ENCODE data around the gene NLGN1.

Gene NLGN1

DNA sequence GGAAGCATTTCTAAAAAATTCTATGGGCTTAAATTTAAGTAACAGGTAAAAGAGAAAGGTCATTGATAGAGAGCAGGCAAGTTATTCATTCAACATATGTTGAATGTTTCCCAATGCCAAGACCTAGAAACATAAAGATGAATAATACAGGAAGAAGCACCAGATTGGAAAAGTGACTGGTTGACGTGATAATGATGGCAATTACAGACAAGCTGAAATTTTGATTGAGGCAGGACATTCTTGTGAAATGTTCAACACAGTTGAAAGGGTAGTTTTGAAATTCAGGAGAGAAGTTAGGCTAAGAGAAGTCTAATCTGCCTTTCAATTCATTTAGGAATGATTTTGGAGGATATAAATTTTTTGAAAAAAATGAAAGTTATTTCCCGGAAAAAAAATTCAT lies 925.2 kb downstream of the NLGN1 start:
- no peak for DNase-seq

DNA sequence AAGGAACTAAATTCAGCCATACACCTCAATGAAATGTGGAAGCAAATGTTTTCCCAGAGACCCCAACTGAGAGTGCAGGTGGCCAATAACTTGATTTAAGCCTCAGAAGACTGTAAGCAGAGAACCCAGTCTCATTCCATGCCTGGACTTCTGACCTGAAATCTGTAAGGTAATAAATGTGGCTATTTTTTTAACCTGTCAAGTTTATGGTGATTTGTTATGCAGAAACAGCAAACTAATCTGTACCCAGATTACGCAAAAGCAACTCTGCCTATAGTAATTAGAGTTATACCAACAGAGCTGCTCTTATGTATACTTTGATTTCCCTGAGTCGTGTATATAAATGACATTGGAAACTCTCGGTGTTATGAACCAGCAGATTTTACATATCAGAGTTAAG lies 927.6 kb downstream of the NLGN1 start:
- DNase-seq, result no peak

DNA sequence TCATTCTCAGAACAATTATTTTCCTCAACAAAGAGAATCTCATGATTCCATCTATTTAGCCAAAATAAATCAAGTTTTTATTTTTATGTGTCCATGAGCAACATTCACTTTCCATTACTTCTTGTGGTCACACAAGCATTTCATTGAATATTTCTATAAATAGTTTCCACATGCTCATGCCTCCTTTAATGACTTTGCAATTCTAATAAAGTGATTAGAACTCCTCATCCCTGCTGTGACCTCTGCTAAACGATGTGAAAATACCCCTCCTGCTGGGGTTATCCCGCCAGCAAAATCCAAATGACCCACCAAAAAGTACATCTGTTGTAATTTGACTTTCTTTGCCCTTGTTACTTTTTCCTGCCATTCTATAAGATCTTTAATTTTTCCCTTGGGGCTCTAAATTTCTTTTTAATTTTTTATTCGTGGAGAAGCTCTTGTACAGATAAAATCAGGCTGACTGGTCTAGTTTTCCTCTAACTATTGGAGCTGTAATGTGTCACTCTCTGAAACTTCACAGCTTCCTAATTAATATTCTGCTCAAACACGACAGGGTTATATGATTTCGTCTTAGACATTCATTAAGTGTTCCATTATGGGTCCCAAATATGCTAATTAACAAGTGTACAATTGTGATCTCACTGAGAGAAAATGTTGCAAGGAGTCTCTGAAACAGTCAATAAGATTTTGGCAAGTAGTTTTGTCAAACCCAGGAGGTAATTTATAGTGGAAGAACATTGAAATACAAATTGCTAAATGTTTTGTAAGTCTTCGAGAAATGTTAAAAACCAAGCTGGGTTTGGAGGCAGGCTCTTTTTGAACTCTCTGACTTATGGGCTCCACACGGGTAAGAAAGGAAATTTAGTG lies 928.5 kb downstream of the NLGN1 start:
- DNase-seq, result no peak

DNA sequence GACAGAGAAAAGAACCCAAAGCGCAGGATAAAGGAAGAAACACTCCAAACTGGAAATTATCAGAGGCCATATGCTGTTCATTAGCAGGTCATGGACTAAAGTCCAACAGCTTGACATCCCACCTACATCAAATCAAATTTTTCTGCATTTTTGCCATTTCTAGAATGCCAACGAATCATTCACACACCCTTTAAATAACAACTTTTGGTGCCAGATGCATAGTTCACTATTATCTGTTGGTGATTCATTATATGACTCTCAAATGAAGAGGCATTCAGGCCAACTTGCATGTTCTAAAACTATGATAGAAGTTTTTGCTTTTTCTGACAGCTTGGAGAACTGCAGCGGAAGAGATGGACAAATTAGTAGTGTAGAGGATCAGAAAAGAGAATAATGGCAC lies 931.8 kb downstream of the NLGN1 start:
- no peak for DNase-seq

DNA sequence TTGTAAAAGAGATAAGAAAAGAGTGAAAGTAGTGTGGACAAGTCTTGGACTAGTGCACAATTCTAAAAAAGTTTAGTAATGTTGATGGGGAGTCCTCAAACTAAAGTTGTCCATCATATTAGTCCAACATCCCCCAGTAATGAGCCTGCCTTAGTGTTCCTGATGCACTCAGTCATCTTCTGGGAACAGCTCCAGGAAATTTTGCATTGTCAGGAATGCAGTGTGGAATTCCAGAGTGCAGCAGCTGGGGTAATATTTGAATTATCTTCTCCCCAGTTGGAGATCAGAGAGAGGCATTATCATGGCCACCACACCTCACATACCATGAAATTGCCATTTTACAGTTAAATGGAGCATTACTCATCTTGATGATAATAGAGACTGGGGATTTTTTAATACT lies 932.8 kb downstream of the NLGN1 start:
- DNase-seq, result peak; percentile 5

DNA sequence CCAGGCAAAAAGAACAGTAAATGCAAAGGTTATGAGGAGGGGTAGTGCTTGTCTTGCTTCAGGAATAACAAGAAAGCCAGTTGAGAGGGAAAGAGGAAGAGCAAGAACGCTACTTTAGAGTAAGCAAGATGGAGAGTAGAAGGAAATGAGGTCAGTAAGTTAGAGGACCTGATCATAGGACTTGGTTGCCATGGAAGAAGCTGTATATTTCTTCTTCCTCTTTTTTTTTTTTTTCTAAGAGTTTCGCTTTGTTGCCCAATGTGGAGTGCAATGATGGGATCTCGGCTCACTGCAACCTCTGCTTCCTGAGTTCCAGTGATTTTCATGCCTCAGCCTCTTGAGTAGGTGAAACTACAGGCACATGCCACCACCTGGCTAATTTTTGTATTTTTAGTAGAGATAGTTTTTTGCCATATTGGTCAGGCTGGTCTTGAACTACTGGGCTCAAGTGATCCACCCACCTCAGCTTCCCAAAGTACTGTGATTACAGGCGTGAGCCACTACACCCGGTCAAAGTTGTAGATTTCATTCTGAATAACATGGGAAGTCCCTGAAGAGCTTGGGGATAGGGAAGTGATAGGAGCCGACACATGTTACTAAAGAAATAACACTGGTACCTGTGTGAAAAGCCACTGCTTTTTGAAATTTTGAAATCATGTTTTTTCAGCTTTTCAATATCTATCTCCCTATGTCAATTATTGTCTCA lies 933.7 kb downstream of the NLGN1 start:
- no peak for DNase-seq

DNA sequence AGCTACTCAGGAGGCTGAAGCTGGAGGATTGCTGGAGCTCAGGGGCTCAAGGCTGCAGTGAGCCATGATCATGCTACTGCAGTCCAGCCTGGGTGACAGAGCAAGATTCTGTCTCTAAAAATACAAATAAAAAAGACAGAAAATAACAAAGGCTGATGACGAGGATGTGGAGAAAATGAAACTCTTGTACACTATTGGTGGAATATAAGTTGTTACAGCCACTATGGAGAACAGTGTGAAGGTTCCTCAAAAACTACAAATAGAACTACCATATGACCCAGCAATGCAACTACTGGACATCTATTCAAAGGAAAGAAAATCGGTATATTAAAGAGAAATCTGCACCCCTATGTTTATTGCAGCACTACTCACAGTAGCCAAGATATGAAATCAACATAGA lies 934.8 kb downstream of the NLGN1 start:
- no peak for DNase-seq

DNA sequence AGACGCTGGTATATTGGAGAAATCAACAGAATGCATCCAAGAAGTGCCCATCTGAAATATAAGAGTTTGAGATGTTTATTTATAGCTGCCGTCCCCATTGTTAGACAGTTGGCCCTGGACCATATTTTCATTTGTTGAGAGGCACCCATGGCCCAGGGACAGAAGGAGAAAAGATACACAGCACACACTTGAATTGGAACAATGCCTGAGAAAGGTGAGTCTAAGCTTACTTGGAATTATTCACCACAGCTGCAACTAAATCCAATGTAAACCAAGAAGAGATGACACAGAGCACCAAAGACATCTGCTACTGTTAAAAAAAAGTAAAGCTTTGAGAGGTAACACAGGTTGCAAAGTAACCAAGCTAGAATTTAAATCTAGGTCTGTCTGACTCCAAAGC lies 936.1 kb downstream of the NLGN1 start:
- no peak for DNase-seq

DNA sequence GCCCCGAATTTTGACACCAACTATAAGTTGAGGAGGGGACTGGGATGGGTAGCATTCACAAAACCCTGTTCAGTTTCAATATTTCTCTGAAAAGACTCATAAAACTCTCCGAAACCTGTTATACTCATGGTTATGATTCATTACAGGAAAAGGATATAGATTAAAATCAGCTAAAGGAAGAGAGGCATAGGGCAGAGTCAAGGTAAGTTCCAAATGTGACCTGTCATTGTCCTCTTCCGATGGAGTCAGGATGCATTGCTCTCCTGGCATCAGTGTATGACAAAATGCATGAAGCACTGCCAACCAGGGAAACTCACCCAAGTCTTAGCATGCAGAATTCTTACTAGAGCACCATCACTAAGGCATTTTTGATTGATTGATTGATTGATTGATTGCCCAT lies 936.6 kb downstream of the NLGN1 start:
- DNase-seq, result no peak

DNA sequence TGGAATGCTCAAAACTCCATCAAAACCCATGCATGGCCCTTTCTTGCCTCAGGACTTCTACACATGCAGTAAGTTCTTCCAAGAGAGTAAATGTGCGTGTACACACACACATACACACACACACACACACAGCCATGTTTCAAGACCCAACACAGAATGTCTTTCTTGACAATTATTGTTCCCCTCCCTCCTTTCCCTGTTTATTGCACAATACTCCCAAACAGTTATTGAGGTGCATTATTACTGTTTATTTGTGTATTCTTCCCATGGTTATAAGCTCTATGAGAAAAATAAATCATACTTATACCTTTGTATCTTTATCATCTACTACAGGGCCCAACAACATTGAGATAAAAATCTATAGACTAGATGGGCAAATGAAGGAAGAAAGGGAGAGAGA lies 937.8 kb downstream of the NLGN1 start:
- no peak for DNase-seq

DNA sequence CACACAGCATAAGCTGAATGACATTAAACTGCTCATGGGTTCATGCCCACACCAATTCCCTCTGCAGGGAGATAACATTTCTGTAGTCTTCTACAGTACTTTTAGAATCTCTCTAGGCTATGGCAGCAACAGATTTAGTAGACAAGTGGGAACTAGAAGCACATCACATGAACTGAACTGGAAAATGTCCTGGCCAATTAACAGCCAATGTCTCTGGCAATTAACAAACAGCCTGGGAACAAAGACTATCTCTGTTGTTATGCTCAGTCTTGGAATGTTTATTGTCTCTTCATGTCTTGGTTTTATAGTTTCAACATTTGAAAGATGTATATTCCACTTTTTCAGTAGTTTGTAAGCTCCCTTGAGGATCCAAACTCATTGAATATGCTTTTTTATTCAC lies 938.4 kb downstream of the NLGN1 start:
- no peak for DNase-seq

All from 8988T (cell line).